ENCODE data around the gene LRRC18. TPM values are rescaled to one million over a fixed set of nuclear protein-coding genes. Genes with fewer than 3 reads are reported as not detected.

The LRRC18 gene
- total and polyA plus RNA-seq, 10 of the 15 experiments (the other 5 are each of a cell fraction or from before 2014, with no cell fraction given): 0.16 to 0.47 (median 0.24) TPM; not detected in 6

DNA sequence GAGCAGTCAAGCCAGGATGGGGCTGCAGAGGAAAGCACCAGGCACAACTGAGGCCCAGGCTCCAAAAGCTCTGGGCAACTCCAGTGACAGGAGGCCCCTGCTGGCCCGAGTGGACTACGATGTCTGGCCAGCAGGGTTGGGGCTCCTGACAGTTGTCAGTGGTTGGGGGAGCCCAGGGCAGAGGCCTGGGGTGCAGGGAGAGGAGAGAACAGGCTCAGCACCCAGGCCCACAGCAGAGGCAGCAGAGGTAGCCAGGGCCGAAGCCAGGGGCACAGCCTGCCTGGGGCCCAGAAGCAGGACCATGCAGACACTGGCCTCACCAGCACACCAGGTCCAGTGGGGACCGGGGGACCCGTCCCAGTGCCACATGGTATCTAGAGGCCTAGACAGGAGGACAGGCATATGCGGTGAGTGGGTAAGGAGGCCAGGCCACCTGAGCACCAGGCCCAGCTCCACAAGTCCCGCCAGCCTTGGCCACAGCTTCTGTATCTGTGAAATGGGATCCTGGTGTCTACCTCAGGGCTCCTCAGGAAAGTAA, 46.0 kb upstream of the LRRC18 start:
- H3K9ac ChIP-seq (ENCODE audit: control insufficient read depth, insufficient read depth, low read length): no peak overlapping the region
- H3K36me3 ChIP-seq (ENCODE audit: control insufficient read depth in 2 of 2, insufficient read depth in 2 of 2, low read length in 1 of 2): peaks cover 0 to 10% of the 10 kb centered on the region in 2 experiments; a peak in 2 of 4 replicates
- ATAC-seq (no peak; the same call in 2 of the 3 replicates), FAIRE-seq (no peak), DNase-seq (ENCODE audit: low read depth, low spot score) (no peak)
- H3K9me3 ChIP-seq (replicated peaks; ENCODE audit: control insufficient read depth, insufficient read depth, low read length): no peaks in the 10 kb centered on the region
- WGBS (ENCODE audit: insufficient coverage, insufficient replicate concordance, low lambda C conversion rate, missing lambda C conversion rate): 91% methylated on average over 7 of the region's 7 CpGs
- ChIA-PET SMC1A (ENCODE audit: uncharacterized antibody, unreplicated experiment) (no interaction called here), RAD21 (ENCODE audit: unreplicated experiment) (interaction anchor here (1.0 to 1.2 kb wide), 2 partner anchors 327 to 329 kb away, joined by 3 to 4 read pairs; no protein-coding TSS in a partner anchor), POLR2A (no interaction called here), CTCF (interaction anchor here (0.8 to 1.2 kb wide), 3 partner anchors 176 to 527 kb away, joined by 3 read pairs; no protein-coding TSS in a partner anchor)
- no peak for TF ChIP-seq ZBTB4 (CRISPR knock-in tag; IDR thresholded peaks at IDR 0.05)
- no peak for TF ChIP-seq SUZ12 (IDR thresholded peaks at IDR 0.05; ENCODE audit: unreplicated experiment)
- no peak for TF ChIP-seq ZBED1 (IDR thresholded peaks at IDR 0.05; ENCODE audit: borderline replicate concordance)
- no peak for TF ChIP-seq PAX5 (IDR thresholded peaks at IDR 0.05; ENCODE audit: borderline replicate concordance, low read depth, low read length)
- no peak for TF ChIP-seq KAT2A (conservative IDR thresholded peaks at IDR 0.05; ENCODE audit: control insufficient read depth, low read depth, low read length)
- no TSS peak for BruUV-seq (replicated peaks)
- H3K4me1 ChIP-seq (ENCODE audit: control insufficient read depth, insufficient read depth, low read length): no peaks in the 10 kb centered on the region
- in situ Hi-C loops (cut with MboI) (no loop called here), intact Hi-C loops (cut with micrococcal nuclease; ENCODE audit: unreplicated experiment) (loop anchor here (10.0 kb wide), 1 partner anchor 419 kb away; no protein-coding TSS in a partner anchor)
- no peak overlapping the region for H2AFZ ChIP-seq (ENCODE audit: control insufficient read depth, low read depth, low read length)
- H4K20me1 ChIP-seq (ENCODE audit: control insufficient read depth, insufficient read depth): no peaks in the 10 kb centered on the region
- no peaks in the 10 kb centered on the region for H3K27me3 ChIP-seq (replicated peaks in 1 of 2; ENCODE audit: control insufficient read depth in 2 of 2, insufficient read depth in 2 of 2, low read length in 1 of 2)
- H3K27ac ChIP-seq (ENCODE audit: control insufficient read depth, insufficient read depth): no peak overlapping the region
- H3K79me2 ChIP-seq (ENCODE audit: control insufficient read depth, insufficient read depth, low read length): no peaks in the 10 kb centered on the region
- no peak overlapping the region for H3K4me3 ChIP-seq
- H3K4me2 ChIP-seq (ENCODE audit: control insufficient read depth, insufficient read depth): no peak overlapping the region
